SW 1271 (cell line): ENCODE data around the gene RNPEPL1.

Experiments used
- DNase-seq, 2 experiments: peaks; one replicate each; lab custom pipeline; 2025; lab: John Stamatoyannopoulos, UW

RNPEPL1 gene

GRCh38 chr2:240590681-240591111 is 22.4 kb downstream of the RNPEPL1 start:
- no peak for DNase-seq

- no peak for DNase-seq
Observed at GRCh38 chr2:240591226-240591625, 22.9 kb downstream of the RNPEPL1 start.

GRCh38 chr2:240591784-240592183 is 23.5 kb downstream of the RNPEPL1 start:
- DNase-seq = no peak

- DNase-seq = no peak
Observed at GRCh38 chr2:240593026-240593702, 24.9 kb downstream of the RNPEPL1 start.

- no peak for DNase-seq
Observed at GRCh38 chr2:240593703-240594451, 25.6 kb downstream of the RNPEPL1 start.

GRCh38 chr2:240594511-240595380 is 26.5 kb downstream of the RNPEPL1 start:
- no peak for DNase-seq

GRCh38 chr2:240595381-240596079 is 27.2 kb downstream of the RNPEPL1 start:
- DNase-seq = peak in 1 of 2 experiments; percentile 12

- DNase-seq = no peak
Observed at GRCh38 chr2:240596080-240596460, 27.8 kb downstream of the RNPEPL1 start.

GRCh38 chr2:240596491-240596931 is 28.2 kb downstream of the RNPEPL1 start:
- no peak for DNase-seq

GRCh38 chr2:240597054-240597418 is 28.8 kb downstream of the RNPEPL1 start:
- no peak for DNase-seq

- no peak for DNase-seq
Observed at GRCh38 chr2:240597419-240598181, 29.3 kb downstream of the RNPEPL1 start.

GRCh38 chr2:240598311-240598911 is 30.1 kb downstream of the RNPEPL1 start:
- DNase-seq = no peak

GRCh38 chr2:240599141-240599583 is 30.9 kb downstream of the RNPEPL1 start:
- no peak for DNase-seq

GRCh38 chr2:240600451-240600961 is 32.2 kb downstream of the RNPEPL1 start:
- DNase-seq = no peak

GRCh38 chr2:240601061-240601830 is 33.0 kb downstream of the RNPEPL1 start:
- DNase-seq = no peak

- DNase-seq = no peak
Observed at GRCh38 chr2:240601831-240602160, 33.5 kb downstream of the RNPEPL1 start.

GRCh38 chr2:240602266-240603050 is 34.2 kb downstream of the RNPEPL1 start:
- no peak for DNase-seq

GRCh38 chr2:240603081-240603835 is 35.0 kb downstream of the RNPEPL1 start:
- no peak for DNase-seq
